A673 (cell line): ENCODE measurements around the gene EMP2.

ENCODE experiments used
- CTCF ChIP-seq: fragments of 300-800, 200-600 bp; sonication (generic); conservative IDR thresholded peaks from 2 replicates; pipeline ENCODE4 v1.5.1; 2017; ENCODE audit warnings: low read depth, mild to moderate bottlenecking, antibody characterized with exemption, low read length, moderate library complexity, mixed read lengths
- EZH2 ChIP-seq: fragments of 200-600 bp; sonication (generic); IDR thresholded peaks from 2 replicates; pipeline ENCODE4 v1.6.1; 2017; ENCODE audit warnings: borderline replicate concordance, low read depth, mild to moderate bottlenecking, mixed read lengths, antibody characterized with exemption, low read length; ENCODE audit not compliant: poor library complexity, severe bottlenecking

- TF ChIP-seq EZH2 (no peak), CTCF (no peak)
Measured at GRCh38 chr16:10557750-10558149, 22.6 kb downstream of the EMP2 start.
